Fibroblast of the aortic adventitia (primary cell): ENCODE results near the gene ATP2C2. TPM values are rescaled to one million over a fixed set of nuclear protein-coding genes. Genes with fewer than 3 reads are reported as not detected.

Experiments used
- DNase-seq: peaks from one replicate; pipeline ENCODE4 v3.0.0-alpha.2; 2010; ENCODE audit warnings: low read depth
- H3K4me3 ChIP-seq: 2 replicates; pipeline ENCODE4 v1.5.1; 2011; ENCODE audit warnings: low read depth, mild to moderate bottlenecking, control low read depth, low read length, moderate library complexity
- total RNA-seq: library from RNA; depleted of rRNA; stranded (reverse); fragments of >200 nt; gene quantifications from 2 replicates; pipeline ENCODE4 v1.2.3, GENCODE V29; 2012; ENCODE audit warnings: low replicate concordance
- TF ChIP-seq, protein P1 (sequence below): IDR thresholded peaks from 2 replicates; pipeline ENCODE4 v1.5.1; 2011; ENCODE audit warnings: mild to moderate bottlenecking, low read length, control low read depth, inconsistent platforms; ENCODE audit not compliant: insufficient read depth

ATP2C2 gene
- total RNA-seq, 1 donor = not detected

DNA sequence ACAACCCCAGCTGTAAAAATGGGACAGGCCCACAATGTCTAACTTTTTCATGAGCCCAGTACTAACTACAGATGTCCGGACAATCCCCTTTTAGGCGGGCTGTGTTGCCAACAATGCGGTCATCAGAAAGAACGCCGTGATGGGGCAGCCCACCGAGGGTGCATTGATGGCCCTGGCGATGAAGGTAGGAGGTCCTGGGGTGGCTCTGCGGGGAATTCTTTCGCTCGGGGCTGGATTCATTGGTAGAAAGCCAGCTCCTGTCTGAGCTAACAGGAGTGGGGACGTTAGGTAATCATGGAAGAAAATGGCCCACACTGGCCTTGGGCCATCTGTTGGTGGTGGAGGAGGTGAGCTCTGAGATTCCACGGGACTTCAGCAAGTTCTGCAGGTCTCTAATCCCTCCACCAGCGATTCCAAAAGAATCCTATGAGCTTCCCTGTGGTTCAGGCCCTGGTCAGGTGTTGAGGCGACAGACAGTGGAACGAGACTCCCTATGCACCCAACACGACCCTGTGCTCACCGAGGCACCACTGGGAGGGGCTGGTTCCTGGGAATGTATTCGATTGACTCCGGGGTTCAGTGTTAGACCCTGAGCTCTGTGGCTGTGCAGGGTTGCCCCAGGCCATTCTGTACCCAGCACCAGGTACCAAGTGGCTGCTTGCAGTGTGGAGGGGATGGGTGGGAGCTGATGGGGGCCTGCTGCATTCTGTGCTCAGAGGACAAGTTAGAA lies 74.2 kb downstream of the ATP2C2 start:
- no peak for DNase-seq
- TF ChIP-seq, protein P1, sequence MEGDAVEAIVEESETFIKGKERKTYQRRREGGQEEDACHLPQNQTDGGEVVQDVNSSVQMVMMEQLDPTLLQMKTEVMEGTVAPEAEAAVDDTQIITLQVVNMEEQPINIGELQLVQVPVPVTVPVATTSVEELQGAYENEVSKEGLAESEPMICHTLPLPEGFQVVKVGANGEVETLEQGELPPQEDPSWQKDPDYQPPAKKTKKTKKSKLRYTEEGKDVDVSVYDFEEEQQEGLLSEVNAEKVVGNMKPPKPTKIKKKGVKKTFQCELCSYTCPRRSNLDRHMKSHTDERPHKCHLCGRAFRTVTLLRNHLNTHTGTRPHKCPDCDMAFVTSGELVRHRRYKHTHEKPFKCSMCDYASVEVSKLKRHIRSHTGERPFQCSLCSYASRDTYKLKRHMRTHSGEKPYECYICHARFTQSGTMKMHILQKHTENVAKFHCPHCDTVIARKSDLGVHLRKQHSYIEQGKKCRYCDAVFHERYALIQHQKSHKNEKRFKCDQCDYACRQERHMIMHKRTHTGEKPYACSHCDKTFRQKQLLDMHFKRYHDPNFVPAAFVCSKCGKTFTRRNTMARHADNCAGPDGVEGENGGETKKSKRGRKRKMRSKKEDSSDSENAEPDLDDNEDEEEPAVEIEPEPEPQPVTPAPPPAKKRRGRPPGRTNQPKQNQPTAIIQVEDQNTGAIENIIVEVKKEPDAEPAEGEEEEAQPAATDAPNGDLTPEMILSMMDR = no peak

DNA sequence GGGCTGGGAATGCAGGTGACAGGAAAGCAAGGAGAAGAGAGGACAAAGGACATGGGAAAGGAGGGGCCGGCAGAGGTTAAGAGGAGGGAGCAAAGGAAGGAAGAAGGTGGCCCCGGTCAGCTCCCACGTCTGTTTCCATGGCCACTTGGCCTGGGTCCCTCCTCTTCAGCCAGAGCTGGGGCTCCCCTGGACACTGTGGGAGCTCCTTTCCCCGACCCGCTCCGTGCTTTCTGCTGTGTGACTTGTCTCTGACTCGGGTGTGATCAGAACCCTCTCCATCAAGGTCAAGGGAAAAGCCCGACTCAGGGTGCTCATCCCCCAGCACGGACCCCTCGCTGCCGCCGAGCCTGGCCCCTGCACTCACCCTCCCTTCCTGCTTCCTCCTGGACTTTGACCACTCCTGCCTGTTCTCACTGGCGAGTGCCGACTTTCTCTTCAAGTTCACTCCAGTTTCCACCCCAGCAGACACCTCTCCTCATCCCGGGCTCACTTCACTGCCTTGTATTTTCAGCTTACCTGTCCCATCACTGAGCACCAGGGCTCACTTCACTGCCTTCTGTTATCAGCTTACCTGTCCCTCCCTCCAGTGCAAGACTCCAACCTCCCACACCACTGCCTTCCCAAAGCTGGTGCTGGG lies 74.9 kb downstream of the ATP2C2 start:
- TF ChIP-seq, protein P1 = no peak
- H3K4me3 ChIP-seq = no peak overlapping the region

More for the DNA sequence above, 74.2 kb downstream of the ATP2C2 start:
- H3K4me3 ChIP-seq = no peak overlapping the region

DNA sequence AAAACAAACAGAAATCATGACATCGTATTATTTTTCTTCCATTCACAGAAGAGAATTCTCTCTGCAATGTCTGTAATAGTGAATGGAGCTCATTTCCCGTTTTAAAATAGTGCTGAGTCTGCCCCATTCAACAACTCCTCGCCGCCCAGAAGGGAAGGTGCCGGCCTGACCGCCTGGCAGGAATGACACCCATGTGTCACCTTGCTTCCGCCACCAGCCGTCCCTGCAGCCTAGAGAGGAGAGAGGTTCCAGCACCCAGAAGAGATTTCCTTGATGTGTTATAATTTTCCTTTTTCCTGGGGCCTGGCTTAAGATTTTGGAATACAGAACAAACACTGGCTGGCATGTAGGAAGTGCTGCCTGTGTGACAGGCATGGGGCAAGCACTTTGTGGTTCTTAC lies 76.1 kb downstream of the ATP2C2 start:
- H3K4me3 ChIP-seq = no peak overlapping the region
- no peak for DNase-seq
- TF ChIP-seq, protein P1 = no peak

More for the DNA sequence above, 74.9 kb downstream of the ATP2C2 start:
- no peak for DNase-seq

DNA sequence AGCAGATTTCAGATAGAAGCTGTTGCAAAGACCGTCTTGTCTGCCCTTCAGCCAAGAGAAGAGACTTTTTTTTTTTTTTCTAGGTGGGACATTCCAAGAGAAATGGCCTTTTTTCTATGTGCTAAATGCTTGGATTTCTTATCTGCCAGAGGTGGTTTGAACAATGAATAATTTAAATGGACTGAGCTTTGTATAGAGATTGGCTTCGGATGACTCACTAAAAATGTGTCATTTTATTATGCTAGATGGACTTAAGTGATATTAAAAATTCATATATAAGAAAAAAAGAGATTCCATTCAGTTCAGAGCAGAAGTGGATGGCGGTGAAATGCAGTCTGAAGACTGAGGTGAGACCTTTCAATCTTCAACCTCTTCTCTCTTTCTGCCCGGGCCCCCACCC lies 77.7 kb downstream of the ATP2C2 start:
- TF ChIP-seq, protein P1 = no peak
- H3K4me3 ChIP-seq = no peak overlapping the region
- peak; percentile 52 for DNase-seq

DNA sequence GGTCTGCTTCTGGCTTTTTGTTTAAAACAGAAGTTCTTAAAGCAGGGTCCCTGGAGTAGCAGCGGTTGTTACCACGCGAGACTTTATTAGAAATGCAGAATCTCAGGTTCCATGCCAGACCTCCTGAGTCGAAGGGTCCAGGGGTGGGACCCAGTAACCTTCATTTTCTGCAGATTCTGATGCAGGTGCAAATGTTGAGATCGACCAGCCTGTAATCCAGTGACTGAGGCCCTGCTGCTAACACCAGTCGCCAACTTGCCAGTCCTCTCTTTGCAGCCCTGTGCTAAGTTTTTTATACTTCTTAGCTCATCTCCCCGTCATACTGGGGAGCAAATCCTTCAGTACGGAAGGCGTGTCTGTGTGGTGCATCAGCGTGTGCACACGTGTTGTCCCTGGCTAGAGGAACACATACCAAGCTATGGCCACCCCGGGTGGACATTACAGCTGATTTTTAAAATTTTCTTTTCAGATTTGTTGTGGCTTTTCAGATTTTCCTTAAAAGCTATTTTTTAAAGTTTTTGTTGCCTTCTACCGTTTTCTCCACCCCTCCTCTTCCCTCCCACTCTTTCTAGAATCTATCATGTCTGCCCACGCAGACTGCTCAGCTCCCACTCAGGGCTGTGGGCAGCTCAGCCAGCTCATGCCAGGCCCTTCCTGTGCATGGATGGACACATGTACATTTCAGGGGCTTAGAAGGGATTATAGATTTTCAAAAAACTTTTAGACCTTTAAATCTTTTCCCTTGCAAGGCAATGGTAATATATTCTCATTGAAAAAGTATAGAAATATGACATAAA lies 78.5 kb downstream of the ATP2C2 start:
- TF ChIP-seq, protein P1 = no peak
- H3K4me3 ChIP-seq = no peak overlapping the region
- peak; percentile 16 for DNase-seq

DNA sequence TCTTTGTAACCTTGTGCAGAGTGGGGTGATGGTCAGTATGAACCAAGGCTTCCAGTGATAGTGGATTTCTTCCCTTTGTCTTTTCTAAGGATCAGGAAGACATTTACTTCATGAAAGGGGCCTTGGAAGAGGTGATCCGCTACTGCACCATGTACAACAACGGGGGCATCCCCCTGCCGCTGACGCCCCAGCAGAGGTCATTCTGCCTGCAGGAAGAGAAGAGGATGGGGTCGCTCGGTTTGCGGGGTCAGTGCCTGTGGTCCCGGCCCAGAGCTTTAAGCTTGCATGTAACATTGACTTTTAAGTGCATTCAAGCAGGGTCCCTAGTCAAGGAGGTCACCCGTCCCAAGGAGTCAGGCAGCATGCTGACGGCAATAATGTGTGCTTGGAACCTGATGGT lies 80.1 kb downstream of the ATP2C2 start:
- DNase-seq = no peak

More for the DNA sequence above, 80.1 kb downstream of the ATP2C2 start:
- TF ChIP-seq, protein P1 = no peak
- no peak overlapping the region for H3K4me3 ChIP-seq
